Loucy (cell line): Measurements from ENCODE around the gene PPP1R37.

Source experiments
- EZH2phosphoT487 ChIP-seq: fragments of 200-600 bp; IDR thresholded peaks from 2 replicates; pipeline ENCODE4 v1.6.1; 2018; ENCODE audit warnings: antibody characterized with exemption, mild to moderate bottlenecking, moderate library complexity, borderline replicate concordance
- TF ChIP-seq, protein P1 (sequence below): fragments of 200-600 bp; sonication (generic); conservative IDR thresholded peaks from 2 replicates; pipeline ENCODE4 v1.5.1; 2014; ENCODE audit warnings: mild to moderate bottlenecking, antibody characterized with exemption, low read length

DNA sequence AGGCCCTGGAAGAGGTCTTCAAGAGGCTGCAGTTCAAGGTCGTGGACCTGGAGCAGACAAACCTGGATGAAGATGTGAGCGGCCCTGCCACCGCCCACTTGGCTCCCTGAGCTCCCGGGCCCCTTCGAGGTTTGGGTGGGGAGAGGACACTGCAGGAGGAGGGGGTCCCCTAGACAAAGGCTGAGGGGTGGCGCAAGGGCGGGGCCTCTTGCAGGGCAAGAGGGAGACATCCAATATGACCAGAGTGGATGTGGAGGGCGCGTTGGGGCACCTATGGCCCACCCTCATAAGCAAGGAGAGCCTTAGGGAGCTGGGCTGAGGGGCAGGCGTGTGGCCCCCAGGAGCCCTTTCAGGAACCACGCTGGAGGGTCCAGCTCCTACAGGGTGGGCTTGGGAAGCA is 47.6 kb downstream of the PPP1R37 start:
- TF ChIP-seq, protein P1, sequence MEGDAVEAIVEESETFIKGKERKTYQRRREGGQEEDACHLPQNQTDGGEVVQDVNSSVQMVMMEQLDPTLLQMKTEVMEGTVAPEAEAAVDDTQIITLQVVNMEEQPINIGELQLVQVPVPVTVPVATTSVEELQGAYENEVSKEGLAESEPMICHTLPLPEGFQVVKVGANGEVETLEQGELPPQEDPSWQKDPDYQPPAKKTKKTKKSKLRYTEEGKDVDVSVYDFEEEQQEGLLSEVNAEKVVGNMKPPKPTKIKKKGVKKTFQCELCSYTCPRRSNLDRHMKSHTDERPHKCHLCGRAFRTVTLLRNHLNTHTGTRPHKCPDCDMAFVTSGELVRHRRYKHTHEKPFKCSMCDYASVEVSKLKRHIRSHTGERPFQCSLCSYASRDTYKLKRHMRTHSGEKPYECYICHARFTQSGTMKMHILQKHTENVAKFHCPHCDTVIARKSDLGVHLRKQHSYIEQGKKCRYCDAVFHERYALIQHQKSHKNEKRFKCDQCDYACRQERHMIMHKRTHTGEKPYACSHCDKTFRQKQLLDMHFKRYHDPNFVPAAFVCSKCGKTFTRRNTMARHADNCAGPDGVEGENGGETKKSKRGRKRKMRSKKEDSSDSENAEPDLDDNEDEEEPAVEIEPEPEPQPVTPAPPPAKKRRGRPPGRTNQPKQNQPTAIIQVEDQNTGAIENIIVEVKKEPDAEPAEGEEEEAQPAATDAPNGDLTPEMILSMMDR = no peak
- no peak for TF ChIP-seq EZH2phosphoT487
